Vagina (tissue), 2 donors: ENCODE results near the gene ZBTB8OS.

Experiments used
- POLR2AphosphoS5 ChIP-seq, 2 donors: sonication (generic); formaldehyde crosslinking; IDR thresholded peaks; one replicate each; pipeline ENCODE4 v1.9.0; 2017; ENCODE audit warnings: antibody characterized with exemption in 2 of 2, mild to moderate bottlenecking in 2 of 2, low read depth in 1 of 2; ENCODE audit not compliant: insufficient read depth in 1 of 2
- TF ChIP-seq, protein P1 (sequence below), 3 experiments: fragments of 450-650 bp in 2 of 3; fragments of 200-600 bp in 1 of 3; sonication (generic) in 1 of 3; IDR thresholded peaks; one replicate each; pipeline ENCODE4 v1.5.1; 2017 to 2019; ENCODE audit warnings: antibody characterized with exemption in 3 of 3, mild to moderate bottlenecking in 2 of 3, moderate library complexity in 2 of 3

DNA sequence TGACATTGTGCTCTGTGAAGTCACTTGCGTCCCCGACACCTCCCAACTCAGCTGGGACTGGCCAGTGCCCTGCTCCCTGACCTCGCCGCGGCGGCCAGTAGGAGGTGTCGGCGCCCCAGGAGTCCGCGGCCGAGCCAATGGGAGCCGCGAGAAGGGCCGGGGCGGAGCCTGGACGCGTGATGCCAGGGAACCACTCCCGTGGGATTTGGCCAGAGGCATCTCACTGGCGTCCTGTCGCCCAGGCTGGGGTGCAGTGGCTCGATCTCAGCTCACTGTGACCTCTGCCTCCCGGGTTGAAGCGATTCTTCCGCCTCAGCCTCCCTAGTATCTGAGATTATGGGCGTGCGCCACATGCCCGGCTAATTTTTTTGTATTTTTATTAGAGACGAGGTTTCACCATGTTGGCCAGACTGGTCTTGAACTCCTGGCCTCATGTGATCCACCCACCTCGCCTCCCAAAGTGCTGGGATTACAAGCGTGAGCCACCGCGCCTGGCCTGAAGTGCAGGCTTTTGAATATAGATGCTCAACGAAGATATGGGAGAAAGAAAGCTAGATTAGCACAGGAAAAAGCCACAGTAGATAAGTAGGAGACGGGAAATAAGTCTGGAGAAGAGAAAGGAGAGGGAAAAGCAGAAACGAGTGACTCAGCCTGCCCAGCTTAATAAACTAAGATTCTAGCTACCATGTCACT, 38.0 kb downstream of the ZBTB8OS start:
- TF ChIP-seq, protein P1, sequence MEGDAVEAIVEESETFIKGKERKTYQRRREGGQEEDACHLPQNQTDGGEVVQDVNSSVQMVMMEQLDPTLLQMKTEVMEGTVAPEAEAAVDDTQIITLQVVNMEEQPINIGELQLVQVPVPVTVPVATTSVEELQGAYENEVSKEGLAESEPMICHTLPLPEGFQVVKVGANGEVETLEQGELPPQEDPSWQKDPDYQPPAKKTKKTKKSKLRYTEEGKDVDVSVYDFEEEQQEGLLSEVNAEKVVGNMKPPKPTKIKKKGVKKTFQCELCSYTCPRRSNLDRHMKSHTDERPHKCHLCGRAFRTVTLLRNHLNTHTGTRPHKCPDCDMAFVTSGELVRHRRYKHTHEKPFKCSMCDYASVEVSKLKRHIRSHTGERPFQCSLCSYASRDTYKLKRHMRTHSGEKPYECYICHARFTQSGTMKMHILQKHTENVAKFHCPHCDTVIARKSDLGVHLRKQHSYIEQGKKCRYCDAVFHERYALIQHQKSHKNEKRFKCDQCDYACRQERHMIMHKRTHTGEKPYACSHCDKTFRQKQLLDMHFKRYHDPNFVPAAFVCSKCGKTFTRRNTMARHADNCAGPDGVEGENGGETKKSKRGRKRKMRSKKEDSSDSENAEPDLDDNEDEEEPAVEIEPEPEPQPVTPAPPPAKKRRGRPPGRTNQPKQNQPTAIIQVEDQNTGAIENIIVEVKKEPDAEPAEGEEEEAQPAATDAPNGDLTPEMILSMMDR (IDR thresholded peaks at IDR 0.05), result peak in 1 of 3 experiments; percentile 5
- peak in 1 of 2 donors; percentile 52 for TF ChIP-seq POLR2AphosphoS5 (IDR thresholded peaks at IDR 0.05; ENCODE audit: insufficient read depth in 1 of 2, low read depth in 1 of 2)
